NB4 (cell line): ENCODE measurements around the gene MTHFD1L.

ENCODE experiments used
- CTCF ChIP-seq: IDR thresholded peaks from one replicate; pipeline ENCODE4 v1.5.1; 2012; ENCODE audit warnings: low read depth, low read length
- MAX ChIP-seq: IDR thresholded peaks from 2 replicates; pipeline ENCODE4 v1.6.1; 2011; ENCODE audit warnings: low read depth, low read length
- MYC ChIP-seq: IDR thresholded peaks from 2 replicates; pipeline ENCODE4 v1.6.1; 2011; ENCODE audit warnings: low read depth, low read length
- POLR2A ChIP-seq: IDR thresholded peaks from 2 replicates; pipeline ENCODE4 v1.6.1; 2011; ENCODE audit warnings: mild to moderate bottlenecking; ENCODE audit not compliant: insufficient read length; ENCODE audit errors: extremely low read depth

GRCh38 chr6:151128763-151129370, 263.4 kb downstream of the MTHFD1L start:
- TF ChIP-seq CTCF (no peak), POLR2A (no peak), MYC (no peak), MAX (no peak)
